Measurements from ENCODE around the gene NDST1. TPM values are rescaled to one million over a fixed set of nuclear protein-coding genes. Genes with fewer than 3 reads are reported as not detected.

The NDST1 gene
- polyA plus RNA-seq, 2 of the 4 experiments (the other 2 are of a cell fraction), result 24.4 to 50.8 TPM

- TF ChIP-seq FOXS1 (CRISPR knock-in tag; IDR thresholded peaks at IDR 0.05), result no peak
- TF ChIP-seq NPAS2 (CRISPR knock-in tag; IDR thresholded peaks at IDR 0.05; ENCODE audit: borderline replicate concordance), result no peak
- no peak for TF ChIP-seq BHLHE40 (IDR thresholded peaks at IDR 0.05; ENCODE audit: low read depth, low read length)
- no peak for TF ChIP-seq CHD4 (IDR thresholded peaks at IDR 0.05; ENCODE audit: borderline replicate concordance)
- no peak for TF ChIP-seq RCOR1 (IDR thresholded peaks at IDR 0.05; ENCODE audit: low read depth, low read length)
- no peak for TF ChIP-seq KDM5A (IDR thresholded peaks at IDR 0.05)
- TF ChIP-seq HES2 (IDR thresholded peaks at IDR 0.05), result no peak
- TF ChIP-seq POLR2AphosphoS2 (conservative IDR thresholded peaks at IDR 0.05; ENCODE audit: low read length), result no peak
- no peak for TF ChIP-seq POLR2A (IDR thresholded peaks at IDR 0.05; ENCODE audit: low read length)
- TF ChIP-seq ESRRA (IDR thresholded peaks at IDR 0.05; ENCODE audit: borderline replicate concordance, low read length), result no peak
- no peak for TF ChIP-seq CBX2 (IDR thresholded peaks at IDR 0.05; ENCODE audit: borderline replicate concordance, low read depth)
- TF ChIP-seq BCL3 (IDR thresholded peaks at IDR 0.05), result no peak
- TF ChIP-seq CTCF (IDR thresholded peaks at IDR 0.05), result no peak
- no peak for TF ChIP-seq JUN (IDR thresholded peaks at IDR 0.05)
- TF ChIP-seq CEBPB (IDR thresholded peaks at IDR 0.05), result no peak
- no peak for TF ChIP-seq MAX (IDR thresholded peaks at IDR 0.05)
- no peak for TF ChIP-seq PBX3 (IDR thresholded peaks at IDR 0.05)
- H3K4me1 ChIP-seq, result peaks cover 4% of the 10 kb centered on the region; the same call in 1 of the 3 replicates
- no peak for FAIRE-seq
- no peak overlapping the region for H3K27ac ChIP-seq
- no peak overlapping the region for H3K4me3 ChIP-seq
- H3K9me3 ChIP-seq, result no peaks in the 10 kb centered on the region
- POLR2A ChIA-PET, result no interaction called here
- CTCF ChIA-PET, result interaction anchor here (0.6 to 1.4 kb wide), 4 partner anchors 9 to 129 kb away, joined by 3 to 6 read pairs (median 4); no protein-coding TSS in a partner anchor
- H3K4me2 ChIP-seq, result no peak overlapping the region
- peak in 1 of 2 experiments; percentile 14; a peak in 2 of 6 replicates for ATAC-seq
- no peak for DNase-seq (ENCODE audit: low read depth in 1 of 2, low spot score in 1 of 2)
- WGBS (ENCODE audit: missing lambda C conversion rate), result 68% methylated on average over 8 of the region's 9 CpGs
These were observed 75.8 kb downstream of the NDST1 start for GRCh38 chr5:150583541-150584225.

GRCh38 chr5:150584556-150585335 lies 76.8 kb downstream of the NDST1 start:
- CTCF ChIA-PET, result interaction anchor here (1.2 to 1.5 kb wide), 6 partner anchors 8 to 34 kb away, joined by 3 to 6 read pairs (median 3); no protein-coding TSS in a partner anchor
- no peaks in the 10 kb centered on the region for H3K9me3 ChIP-seq
- H3K4me3 ChIP-seq, result no peak overlapping the region
- peaks cover 4% of the 10 kb centered on the region; the same call in 1 of the 3 replicates for H3K4me1 ChIP-seq
- WGBS (ENCODE audit: missing lambda C conversion rate), result 86% methylated on average over 12 of the region's 12 CpGs
- DNase-seq (ENCODE audit: low read depth in 1 of 2, low spot score in 1 of 2), result no peak
- POLR2A ChIA-PET, result no interaction called here
- no peak overlapping the region for H3K27ac ChIP-seq
- no peak for ATAC-seq
- no peak for FAIRE-seq
- no peak overlapping the region for H3K4me2 ChIP-seq
- TF ChIP-seq HOXB5 (CRISPR knock-in tag; IDR thresholded peaks at IDR 0.05) (no peak), POLR2A (IDR thresholded peaks at IDR 0.05; ENCODE audit: low read length) (no peak), POLR2AphosphoS2 (conservative IDR thresholded peaks at IDR 0.05; ENCODE audit: low read length) (no peak)
